Upper lobe of left lung (tissue), 6 donors: Measurements from ENCODE around the gene TAOK1. TPM values are rescaled to one million over a fixed set of nuclear protein-coding genes. Genes with fewer than 3 reads are reported as not detected.
A peak's percentile ranks its signal among the peaks of the same experiment; 100 is the strongest.

Source experiments
- ATAC-seq, 2 donors: fragments of 200-7000 bp; cut with Tn5 transposase; one replicate each; pipeline ENCODE4 v1.9.1; 2022; ENCODE audit warnings: mild to moderate bottlenecking in 2 of 2, moderate library complexity in 2 of 2; ENCODE audit not compliant: low FRiP score in 2 of 2
- DNase-seq, 2 donors: peaks; one replicate each; pipeline ENCODE4 v3.0.0-alpha.2; 2019 to 2020
- H3K27ac ChIP-seq, 4 donors: fragments of 200-600 bp; sonication (generic); one replicate each; pipeline ENCODE4 v1.5.1; 2016 to 2019
- H3K27me3 ChIP-seq, 4 donors: fragments of 200-600 bp; sonication (generic); one replicate each; pipeline ENCODE4 v1.5.1; 2017 to 2019
- H3K36me3 ChIP-seq, 4 donors: fragments of 200-600 bp; sonication (generic); one replicate each; pipeline ENCODE4 v1.5.1; 2016 to 2019
- H3K4me1 ChIP-seq, 4 donors: fragments of 200-600 bp; sonication (generic); one replicate each; pipeline ENCODE4 v1.5.1; 2018 to 2019
- H3K4me3 ChIP-seq, 4 donors: fragments of 200-600 bp; sonication (generic); one replicate each; pipeline ENCODE4 v1.5.1; 2017 to 2019; ENCODE audit warnings: mild to moderate bottlenecking in 2 of 4, moderate library complexity in 1 of 4
- H3K9me3 ChIP-seq, 4 donors: fragments of 200-600 bp; sonication (generic); one replicate each; pipeline ENCODE4 v1.5.1; 2018 to 2019
- EP300 ChIP-seq, 4 donors: sonication (generic); formaldehyde crosslinking; IDR thresholded peaks; one replicate each; pipeline ENCODE4 v1.5.1; 2017; ENCODE audit warnings: antibody characterized with exemption in 4 of 4, control low read depth in 2 of 4
- POLR2A ChIP-seq, 4 donors: fragments of 450-650 bp; IDR thresholded peaks; one replicate each; pipeline ENCODE4 v1.5.1; 2016 to 2017; ENCODE audit warnings: antibody characterized with exemption in 4 of 4, mild to moderate bottlenecking in 2 of 4
- POLR2AphosphoS5 ChIP-seq, 2 donors: sonication (generic); formaldehyde crosslinking; IDR thresholded peaks; one replicate each; pipeline ENCODE4 v1.5.1; 2017; ENCODE audit warnings: antibody characterized with exemption in 2 of 2
- WGBS, 2 donors: methylation state at CpG; one replicate each; pipeline ENCODE4 v1.1.5; 2017 to 2018; 5-methylcytosine and 5-hydroxymethylcytosine counted together
- total RNA-seq, 6 donors: library from RNA; depleted of rRNA in 4 of 6; stranded (reverse); fragments of >200 nt in 4 of 6; gene quantifications; one replicate each; pipeline versions ENCODE4 v1.1.0 to v1.2.1, GENCODE V29; 2016 to 2021
- TF ChIP-seq, protein P1 (sequence below), 6 experiments: fragments of 450-650 bp in 4 of 6; fragments of 200-600 bp in 2 of 6; sonication (generic) in 2 of 6; IDR thresholded peaks; one replicate each; pipeline ENCODE4 v1.5.1; 2016 to 2019; ENCODE audit warnings: antibody characterized with exemption in 6 of 6
- donor health status: DM: no; HTN: no; CAD: no; lungs with moderate emphysema.
- donor health status: DM: no; HTN: yes; CAD: no; lungs with severe emphysema.

The TAOK1 gene
- total RNA-seq, 6 donors from 2014 or later: 43.0 to 100 (median 59.3) TPM

DNA sequence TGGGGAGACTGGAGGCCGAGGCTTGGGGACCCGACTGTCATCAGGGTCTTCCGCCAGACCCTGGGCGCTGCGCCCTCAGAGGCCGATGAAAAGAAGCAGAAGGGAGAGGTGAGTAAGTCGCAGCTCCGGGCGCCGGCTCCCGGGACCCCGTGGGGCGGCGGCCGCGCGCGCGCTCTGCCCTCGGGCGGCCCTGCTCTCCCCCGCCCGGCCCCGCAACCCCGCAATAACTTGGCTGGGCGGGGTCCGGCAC, 177.1 kb downstream of the TAOK1 start:
- H3K4me1 ChIP-seq: peaks cover 28 to 59% (median 36%) of the 10 kb centered on the region in 4 donors
- H3K9me3 ChIP-seq: no peaks in the 10 kb centered on the region
- H3K36me3 ChIP-seq: peaks cover 0 to 6% (median 4%) of the 10 kb centered on the region in 4 donors
- ATAC-seq (peak; percentile 5 to 34), DNase-seq (no peak)
- 0 to 2% methylated on average over 4 to 27 of the region's 27 CpGs for WGBS, 2 donors
- H3K27me3 ChIP-seq: no peaks in the 10 kb centered on the region
- TF ChIP-seq POLR2AphosphoS5 (IDR thresholded peaks at IDR 0.05) (no peak), POLR2A (IDR thresholded peaks at IDR 0.05) (peak in 1 of 4 donors; percentile 44), EP300 (IDR thresholded peaks at IDR 0.05) (no peak)
- TF ChIP-seq, protein P1, sequence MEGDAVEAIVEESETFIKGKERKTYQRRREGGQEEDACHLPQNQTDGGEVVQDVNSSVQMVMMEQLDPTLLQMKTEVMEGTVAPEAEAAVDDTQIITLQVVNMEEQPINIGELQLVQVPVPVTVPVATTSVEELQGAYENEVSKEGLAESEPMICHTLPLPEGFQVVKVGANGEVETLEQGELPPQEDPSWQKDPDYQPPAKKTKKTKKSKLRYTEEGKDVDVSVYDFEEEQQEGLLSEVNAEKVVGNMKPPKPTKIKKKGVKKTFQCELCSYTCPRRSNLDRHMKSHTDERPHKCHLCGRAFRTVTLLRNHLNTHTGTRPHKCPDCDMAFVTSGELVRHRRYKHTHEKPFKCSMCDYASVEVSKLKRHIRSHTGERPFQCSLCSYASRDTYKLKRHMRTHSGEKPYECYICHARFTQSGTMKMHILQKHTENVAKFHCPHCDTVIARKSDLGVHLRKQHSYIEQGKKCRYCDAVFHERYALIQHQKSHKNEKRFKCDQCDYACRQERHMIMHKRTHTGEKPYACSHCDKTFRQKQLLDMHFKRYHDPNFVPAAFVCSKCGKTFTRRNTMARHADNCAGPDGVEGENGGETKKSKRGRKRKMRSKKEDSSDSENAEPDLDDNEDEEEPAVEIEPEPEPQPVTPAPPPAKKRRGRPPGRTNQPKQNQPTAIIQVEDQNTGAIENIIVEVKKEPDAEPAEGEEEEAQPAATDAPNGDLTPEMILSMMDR (IDR thresholded peaks at IDR 0.05): no peak
- peak overlapping the region; percentile 62 to 77 (median 68) for H3K4me3 ChIP-seq
- peak overlapping the region; percentile 84 to 93 (median 90) for H3K27ac ChIP-seq

GRCh38 chr17:29567554-29568330, 177.6 kb downstream of the TAOK1 start:
- Histone ChIP-seq H3K4me3 (peak overlapping the region; percentile 62 to 77 (median 68)), H3K27me3 (no peaks in the 10 kb centered on the region), H3K9me3 (no peaks in the 10 kb centered on the region), H3K36me3 (peaks cover 0 to 6% (median under 1%) of the 10 kb centered on the region in 4 donors), H3K4me1 (peaks cover 26 to 59% (median 37%) of the 10 kb centered on the region in 4 donors), H3K27ac (peak overlapping the region; percentile 84 to 93 (median 90))
- ATAC-seq (peak; percentile 67 to 79), DNase-seq (peak; percentile 72 to 94)
- WGBS, 2 donors: 1 to 2% methylated on average over 14 to 50 of the region's 63 CpGs
- TF ChIP-seq EP300 (IDR thresholded peaks at IDR 0.05): no peak
- TF ChIP-seq, protein P1 (IDR thresholded peaks at IDR 0.05): peak; percentile 33 to 60 (median 46)
- no peak for TF ChIP-seq POLR2A (IDR thresholded peaks at IDR 0.05)
- TF ChIP-seq POLR2AphosphoS5 (IDR thresholded peaks at IDR 0.05): peak in 1 of 2 donors; percentile 5

DNA sequence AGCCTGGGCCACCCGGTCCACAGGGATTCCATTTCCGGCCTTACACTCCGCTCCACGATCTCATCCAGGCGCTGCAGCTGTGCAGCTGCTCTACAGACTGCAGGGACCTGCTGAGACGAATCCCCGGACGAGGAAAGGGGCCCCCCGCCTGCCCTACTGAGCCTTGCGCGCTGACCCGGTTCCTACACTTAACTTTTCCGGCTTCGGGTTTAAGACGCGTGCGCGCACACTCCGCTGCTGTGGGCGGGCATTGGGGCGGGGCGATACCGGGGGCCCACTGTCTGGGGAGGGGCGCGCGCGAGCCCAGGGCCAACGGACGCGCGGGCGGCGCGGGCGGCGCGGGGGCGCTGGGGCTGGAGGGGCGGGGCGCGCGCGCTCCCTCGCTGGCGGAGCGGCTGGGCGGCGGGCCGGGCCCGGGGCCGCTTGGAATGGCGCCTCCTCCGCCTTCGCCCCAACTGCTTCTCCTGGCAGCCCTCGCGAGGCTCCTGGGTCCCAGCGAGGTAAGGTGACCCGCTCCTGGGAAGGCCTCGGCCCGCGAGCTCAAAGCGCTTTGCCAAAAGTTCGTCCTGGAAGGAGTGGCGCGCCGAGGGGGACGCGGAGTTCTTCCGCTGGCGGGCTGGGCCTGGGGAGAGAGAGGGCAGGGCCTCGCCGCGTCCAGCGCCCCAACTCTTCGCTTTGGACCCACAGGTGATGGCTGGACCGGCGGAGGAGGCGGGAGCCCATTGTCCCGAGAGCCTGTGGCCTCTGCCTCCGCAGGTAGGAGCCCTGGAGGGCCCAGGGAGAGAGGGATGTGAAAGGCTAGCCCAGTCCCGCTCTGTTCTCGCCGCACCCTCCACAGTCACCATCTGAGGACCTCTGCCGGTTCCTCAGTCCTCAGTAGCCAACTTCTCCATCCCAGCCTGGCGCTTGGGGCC, 178.4 kb downstream of the TAOK1 start, which contains the start of gene TP53I13:
Gene TP53I13, plus strand, starts transcription at position 371 of the 914 bp plus-strand sequence. Its CDS starts 58 bp downstream, at position 429.
- TF ChIP-seq POLR2AphosphoS5 (IDR thresholded peaks at IDR 0.05): peak; percentile 37 to 76
- no peak for TF ChIP-seq EP300 (IDR thresholded peaks at IDR 0.05)
- TF ChIP-seq POLR2A (IDR thresholded peaks at IDR 0.05): peak in 3 of 4 donors; percentile 31 to 85 (median 61)
- TF ChIP-seq, protein P1 (IDR thresholded peaks at IDR 0.05): no peak
- H3K27ac ChIP-seq: peak within 1 kb of the TSS; percentile 84 to 93 (median 90)
- DNase-seq (peak; percentile 91 to 98), ATAC-seq (peak; percentile 80 to 86)
- no peaks in the 10 kb centered on the region for H3K27me3 ChIP-seq
- WGBS, 2 donors: 0 to 3% methylated on average over 1 to 24 of the region's 85 CpGs
- H3K4me3 ChIP-seq: peak within 1 kb of the TSS; percentile 62 to 77 (median 68)
- peaks cover 26 to 64% (median 42%) of the 10 kb centered on the region in 4 donors for H3K4me1 ChIP-seq
- peaks cover 0 to 11% (median 1%) of the 10 kb centered on the region in 4 donors for H3K36me3 ChIP-seq
- no peaks in the 10 kb centered on the region for H3K9me3 ChIP-seq

DNA sequence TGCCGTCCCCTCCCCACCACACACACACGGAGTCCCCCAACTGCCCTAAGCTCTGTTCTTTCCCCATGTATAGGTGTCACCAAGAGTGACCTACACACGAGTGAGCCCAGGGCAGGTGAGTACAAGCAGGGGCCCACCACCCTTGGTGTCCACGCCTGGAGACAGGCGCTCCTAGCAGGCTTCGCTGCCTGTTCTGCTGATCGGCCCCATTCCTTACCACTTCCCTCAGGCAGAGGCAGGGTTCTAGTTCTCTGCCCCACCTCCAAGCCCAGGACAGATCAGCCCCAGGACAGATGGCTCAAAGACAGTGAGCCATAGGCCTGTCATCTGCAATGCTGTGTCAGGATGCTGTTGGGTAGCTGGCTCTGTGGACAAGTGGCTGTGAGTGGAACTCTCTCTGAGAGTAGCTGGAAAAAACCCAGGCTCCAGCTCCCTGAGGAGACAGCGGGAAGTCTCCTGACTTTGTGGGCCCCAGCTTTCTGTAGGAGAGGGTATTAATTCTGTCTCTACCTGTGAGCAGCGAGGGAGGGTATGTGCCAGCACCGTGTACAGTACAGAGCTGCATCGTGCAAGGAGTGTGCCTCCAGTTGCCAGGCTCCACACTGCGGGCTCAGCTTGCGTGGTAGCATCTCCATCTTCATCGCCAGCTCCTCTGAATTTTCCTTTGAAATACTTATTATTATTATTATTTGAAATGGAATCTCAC, 179.2 kb downstream of the TAOK1 start:
- no peaks in the 10 kb centered on the region for H3K9me3 ChIP-seq
- no peak for TF ChIP-seq EP300 (IDR thresholded peaks at IDR 0.05)
- TF ChIP-seq, protein P1 (IDR thresholded peaks at IDR 0.05): no peak
- no peak for TF ChIP-seq POLR2AphosphoS5 (IDR thresholded peaks at IDR 0.05)
- TF ChIP-seq POLR2A (IDR thresholded peaks at IDR 0.05): no peak
- peaks cover 2 to 19% (median 9%) of the 10 kb centered on the region in 4 donors for H3K36me3 ChIP-seq
- no peak for ATAC-seq
- H3K27me3 ChIP-seq: no peaks in the 10 kb centered on the region
- H3K27ac ChIP-seq: peak overlapping the region; percentile 84 to 93 (median 88)
- 70 to 76% methylated on average over 9 to 14 of the region's 14 CpGs for WGBS, 2 donors
- H3K4me3 ChIP-seq: peak overlapping the region in 3 of 4 donors; percentile 62 to 77 (median 72)
- peaks cover 26 to 64% (median 41%) of the 10 kb centered on the region in 4 donors for H3K4me1 ChIP-seq
- DNase-seq: no peak
